ENCODE results near the gene UBR2.

UBR2 gene

GRCh38 chr6:42726485-42727086 lies 162.8 kb downstream of the UBR2 start:
- TF ChIP-seq MAX (IDR thresholded peaks at IDR 0.05), result peak; percentile 35; the same call in 1 of the 2 replicates
- TF ChIP-seq TAF1 (IDR thresholded peaks at IDR 0.05; ENCODE audit: low read depth), result no peak
- TF ChIP-seq CREB1 (IDR thresholded peaks at IDR 0.05; ENCODE audit: low read depth), result no peak
- no peak for TF ChIP-seq USF1 (IDR thresholded peaks at IDR 0.05)
- TF ChIP-seq RAD21 (IDR thresholded peaks at IDR 0.05; ENCODE audit: low read depth), result peak; percentile 99
- TF ChIP-seq TCF12 (IDR thresholded peaks at IDR 0.05; ENCODE audit: low read depth), result no peak

GRCh38 chr6:42727087-42727611 lies 163.3 kb downstream of the UBR2 start:
- TF ChIP-seq FOXM1 (IDR thresholded peaks at IDR 0.05; ENCODE audit: borderline replicate concordance, low read depth) (no peak), NFIC (IDR thresholded peaks at IDR 0.05) (no peak), REST (IDR thresholded peaks at IDR 0.05; ENCODE audit: low read depth) (no peak), TEAD4 (IDR thresholded peaks at IDR 0.05) (no peak), USF1 (IDR thresholded peaks at IDR 0.05) (no peak), ZBTB7A (IDR thresholded peaks at IDR 0.05; ENCODE audit: low read depth) (no peak), RAD21 (IDR thresholded peaks at IDR 0.05; ENCODE audit: low read depth) (no peak), TCF12 (IDR thresholded peaks at IDR 0.05; ENCODE audit: low read depth) (no peak), MAX (IDR thresholded peaks at IDR 0.05) (no peak)

- TF ChIP-seq EP300 (IDR thresholded peaks at IDR 0.05; ENCODE audit: borderline replicate concordance), result no peak
- TF ChIP-seq REST (IDR thresholded peaks at IDR 0.05; ENCODE audit: low read depth), result no peak
- TF ChIP-seq CREB1 (IDR thresholded peaks at IDR 0.05; ENCODE audit: low read depth), result no peak
- TF ChIP-seq TAF1 (IDR thresholded peaks at IDR 0.05; ENCODE audit: low read depth), result no peak
- no peak for TF ChIP-seq RAD21 (IDR thresholded peaks at IDR 0.05; ENCODE audit: low read depth)
- no peak for TF ChIP-seq ZBTB7A (IDR thresholded peaks at IDR 0.05; ENCODE audit: low read depth)
Observed at GRCh38 chr6:42727627-42728026, 163.8 kb downstream of the UBR2 start.

- TF ChIP-seq ZBTB7A (IDR thresholded peaks at IDR 0.05; ENCODE audit: low read depth) (no peak), USF1 (IDR thresholded peaks at IDR 0.05) (no peak), EGR1 (IDR thresholded peaks at IDR 0.05) (peak; percentile 25; the same call in 1 of the 2 replicates)
Observed at GRCh38 chr6:42729731-42730130, 165.9 kb downstream of the UBR2 start.

GRCh38 chr6:42733867-42734481 lies 170.1 kb downstream of the UBR2 start:
- TF ChIP-seq USF1 (IDR thresholded peaks at IDR 0.05) (peak; percentile 30; the same call in 1 of the 2 replicates), NFIC (IDR thresholded peaks at IDR 0.05) (peak; percentile 46), TEAD4 (IDR thresholded peaks at IDR 0.05) (0 out of 2 replicates have a peak, but pooled peaks have one; percentile 10), EGR1 (IDR thresholded peaks at IDR 0.05) (peak; percentile 43)

- TF ChIP-seq MAX (IDR thresholded peaks at IDR 0.05) (no peak), NFIC (IDR thresholded peaks at IDR 0.05) (no peak), FOXM1 (IDR thresholded peaks at IDR 0.05; ENCODE audit: borderline replicate concordance, low read depth) (no peak), USF1 (IDR thresholded peaks at IDR 0.05) (no peak), RAD21 (IDR thresholded peaks at IDR 0.05; ENCODE audit: low read depth) (no peak), EGR1 (IDR thresholded peaks at IDR 0.05) (no peak), EP300 (IDR thresholded peaks at IDR 0.05; ENCODE audit: borderline replicate concordance) (no peak), TAF1 (IDR thresholded peaks at IDR 0.05; ENCODE audit: low read depth) (no peak)
Observed at GRCh38 chr6:42735976-42736375, 172.1 kb downstream of the UBR2 start.
